Measurements from ENCODE around the gene CD48.

Gene CD48

GRCh38 chr1:160675641-160676410 is 35.8 kb downstream of the CD48 start:
- H3K36me3 ChIP-seq (ENCODE audit: control insufficient read depth, low read length) = 0 out of 2 replicates have a peak, but pooled peaks cover 4% of the 10 kb centered on the region
- H3K27ac ChIP-seq (ENCODE audit: low read depth, low read length) = no peak overlapping the region; the same call in 1 of the 2 replicates
- H3F3A ChIP-seq (ENCODE audit: control insufficient read depth, insufficient read depth) = peaks cover 8% of the 10 kb centered on the region; the same call in 1 of the 2 replicates
- TF ChIP-seq EZH2phosphoT487 (IDR thresholded peaks at IDR 0.05; ENCODE audit: borderline replicate concordance, low read length) = no peak
- peak; percentile 97 for TF ChIP-seq CTCF (IDR thresholded peaks at IDR 0.05; ENCODE audit: low read depth, low read length, poor library complexity, severe bottlenecking)
- H3K79me2 ChIP-seq (ENCODE audit: control insufficient read depth, low read length) = no peaks in the 10 kb centered on the region
- H3K4me1 ChIP-seq (ENCODE audit: control insufficient read depth, low read length) = peaks cover 50% of the 10 kb centered on the region
- no peaks in the 10 kb centered on the region for H4K20me1 ChIP-seq (ENCODE audit: control insufficient read depth, insufficient read depth, low read depth, low read length)
- no peak overlapping the region for H3K4me3 ChIP-seq (ENCODE audit: low read length)
- H3K9me3 ChIP-seq (ENCODE audit: control insufficient read depth, insufficient read depth, low read length) = no peaks in the 10 kb centered on the region
- H3K9me2 ChIP-seq (replicated peaks; ENCODE audit: control insufficient read depth, low read length) = no peaks in the 10 kb centered on the region
- no peaks in the 10 kb centered on the region; the same call in 1 of the 2 replicates for H3K27me3 ChIP-seq (ENCODE audit: control insufficient read depth, low read length)
- peak overlapping the region; percentile 71 for H3K4me2 ChIP-seq (ENCODE audit: low read length)

- H3K9me3 ChIP-seq (ENCODE audit: control insufficient read depth, insufficient read depth, low read length) = no peaks in the 10 kb centered on the region
- peak overlapping the region; percentile 54 for H3K4me3 ChIP-seq (ENCODE audit: low read length)
- no peak overlapping the region; the same call in 1 of the 2 replicates for H3K27ac ChIP-seq (ENCODE audit: low read depth, low read length)
- H3F3A ChIP-seq (ENCODE audit: control insufficient read depth, insufficient read depth) = peaks cover 8% of the 10 kb centered on the region; the same call in 1 of the 2 replicates
- H3K9me2 ChIP-seq (replicated peaks; ENCODE audit: control insufficient read depth, low read length) = no peaks in the 10 kb centered on the region
- H3K4me2 ChIP-seq (ENCODE audit: low read length) = peak overlapping the region; percentile 71
- H3K79me2 ChIP-seq (ENCODE audit: control insufficient read depth, low read length) = no peaks in the 10 kb centered on the region
- peaks cover 50% of the 10 kb centered on the region for H3K4me1 ChIP-seq (ENCODE audit: control insufficient read depth, low read length)
- 0 out of 2 replicates have a peak, but pooled peaks cover 4% of the 10 kb centered on the region for H3K36me3 ChIP-seq (ENCODE audit: control insufficient read depth, low read length)
- H3K27me3 ChIP-seq (ENCODE audit: control insufficient read depth, low read length) = no peaks in the 10 kb centered on the region; the same call in 1 of the 2 replicates
- TF ChIP-seq EZH2phosphoT487 (IDR thresholded peaks at IDR 0.05; ENCODE audit: borderline replicate concordance, low read length) (no peak), CTCF (IDR thresholded peaks at IDR 0.05; ENCODE audit: low read depth, low read length, poor library complexity, severe bottlenecking) (no peak)
- no peaks in the 10 kb centered on the region for H4K20me1 ChIP-seq (ENCODE audit: control insufficient read depth, insufficient read depth, low read depth, low read length)
Observed at GRCh38 chr1:160674415-160674814, 37.2 kb downstream of the CD48 start.

- TF ChIP-seq EZH2phosphoT487 (IDR thresholded peaks at IDR 0.05; ENCODE audit: borderline replicate concordance, low read length) (no peak), CTCF (IDR thresholded peaks at IDR 0.05; ENCODE audit: low read depth, low read length, poor library complexity, severe bottlenecking) (no peak)
- H3K79me2 ChIP-seq (ENCODE audit: control insufficient read depth, low read length) = no peaks in the 10 kb centered on the region
- no peaks in the 10 kb centered on the region for H3K9me2 ChIP-seq (replicated peaks; ENCODE audit: control insufficient read depth, low read length)
- H3K4me1 ChIP-seq (ENCODE audit: control insufficient read depth, low read length) = peaks cover 50% of the 10 kb centered on the region
- H3K27me3 ChIP-seq (ENCODE audit: control insufficient read depth, low read length) = no peaks in the 10 kb centered on the region; the same call in 1 of the 2 replicates
- peak overlapping the region; percentile 54 for H3K4me3 ChIP-seq (ENCODE audit: low read length)
- H3K4me2 ChIP-seq (ENCODE audit: low read length) = peak overlapping the region; percentile 71
- H3F3A ChIP-seq (ENCODE audit: control insufficient read depth, insufficient read depth) = peaks cover 8% of the 10 kb centered on the region; the same call in 1 of the 2 replicates
- H3K36me3 ChIP-seq (ENCODE audit: control insufficient read depth, low read length) = 0 out of 2 replicates have a peak, but pooled peaks cover 4% of the 10 kb centered on the region
- peak overlapping the region; percentile 37 for H3K27ac ChIP-seq (ENCODE audit: low read depth, low read length)
- peaks cover 8% of the 10 kb centered on the region; the same call in 1 of the 2 replicates for H3K9me3 ChIP-seq (ENCODE audit: control insufficient read depth, insufficient read depth, low read length)
- no peaks in the 10 kb centered on the region for H4K20me1 ChIP-seq (ENCODE audit: control insufficient read depth, insufficient read depth, low read depth, low read length)
Observed at GRCh38 chr1:160672789-160673695, 38.6 kb downstream of the CD48 start.

Measured in DOHH2 (cell line).